Activated CD8-positive, alpha-beta memory T cell treated with anti-CD3 and anti-CD28 coated beads, Interleukin-2, amount 10 ng/mL, durations not matched to agents 7 days and 5 days (primary cell): ENCODE data around the gene FXYD7. TPM values are rescaled to one million over a fixed set of nuclear protein-coding genes. Genes with fewer than 3 reads are reported as not detected.

ENCODE experiments used
- ATAC-seq: fragments of 150-1000 bp; cut with Tn5 transposase; one replicate; pipeline ENCODE4 v1.10.0; 2021; ENCODE audit warnings: moderate library complexity
- CTCF ChIA-PET: fragments of 350-600 bp; sonication (Branson Sonifier 250); formaldehyde crosslinking; loops from one replicate; lab custom pipeline; 2021; ENCODE audit warnings: antibody characterized with exemption; lab: Charles Lee
- DNase-seq: peaks from one replicate; pipeline ENCODE4 v3.0.0-alpha.2; 2020
- H3K27ac Mint-ChIP-seq: one replicate; pipeline ENCODE4 v1.8.0; 2021; ENCODE audit warnings: mild to moderate bottlenecking, mixed read lengths
- H3K27me3 Mint-ChIP-seq: one replicate; pipeline ENCODE4 v1.8.0; 2021; ENCODE audit warnings: mixed read lengths
- H3K36me3 Mint-ChIP-seq: one replicate; pipeline ENCODE4 v1.8.0; 2021; ENCODE audit warnings: mild to moderate bottlenecking, mixed read lengths
- H3K4me1 Mint-ChIP-seq: one replicate; pipeline ENCODE4 v1.8.0; 2021; ENCODE audit warnings: mixed read lengths
- H3K4me3 Mint-ChIP-seq: one replicate; pipeline ENCODE4 v1.8.0; 2021; ENCODE audit warnings: mild to moderate bottlenecking, moderate library complexity, mixed read lengths
- H3K9me3 Mint-ChIP-seq: one replicate; pipeline ENCODE4 v1.8.0; 2022; ENCODE audit warnings: low read depth, mixed read lengths
- total RNA-seq, 2 experiments: library from RNA; stranded (reverse); gene quantifications; one replicate each; pipeline ENCODE4 v1.2.3, GENCODE V29; 2021

FXYD7 gene
- total RNA-seq, 2 experiments from 2014 or later, result 1.1 to 1.9 TPM

DNA sequence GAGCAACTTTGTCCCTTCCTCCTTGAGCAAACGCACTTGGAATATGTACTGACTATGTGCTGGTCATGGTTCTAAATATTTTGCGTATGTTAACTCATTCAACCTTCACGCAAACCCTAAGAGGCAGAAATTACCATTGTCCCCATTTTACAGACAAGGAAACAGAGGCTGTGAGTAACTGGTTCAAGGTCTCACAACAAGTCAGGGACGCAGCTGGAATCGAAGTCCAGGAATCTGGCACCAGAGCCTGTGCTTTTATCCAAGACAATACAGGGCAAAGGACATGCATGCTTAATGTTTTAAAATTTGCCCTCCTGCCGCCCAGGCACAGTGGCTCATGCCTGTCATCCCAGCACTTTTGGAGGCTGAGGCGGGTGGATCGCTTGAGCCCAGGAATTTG, 16.6 kb downstream of the FXYD7 start:
- Mint-ChIP-seq H3K36me3 (peaks cover 91% of the 10 kb centered on the region), H3K9me3 (peaks cover 19% of the 10 kb centered on the region), H3K27ac (no peak overlapping the region), H3K4me1 (peaks cover 25% of the 10 kb centered on the region), H3K27me3 (no peaks in the 10 kb centered on the region), H3K4me3 (no peak overlapping the region)
- DNase-seq, result no peak
- ATAC-seq, result no peak
- CTCF ChIA-PET, result interaction anchor here (3.3 kb wide), 1 partner anchor 18 kb away, joined by 14 read pairs; the partner anchor contains the start of gene FXYD7

DNA sequence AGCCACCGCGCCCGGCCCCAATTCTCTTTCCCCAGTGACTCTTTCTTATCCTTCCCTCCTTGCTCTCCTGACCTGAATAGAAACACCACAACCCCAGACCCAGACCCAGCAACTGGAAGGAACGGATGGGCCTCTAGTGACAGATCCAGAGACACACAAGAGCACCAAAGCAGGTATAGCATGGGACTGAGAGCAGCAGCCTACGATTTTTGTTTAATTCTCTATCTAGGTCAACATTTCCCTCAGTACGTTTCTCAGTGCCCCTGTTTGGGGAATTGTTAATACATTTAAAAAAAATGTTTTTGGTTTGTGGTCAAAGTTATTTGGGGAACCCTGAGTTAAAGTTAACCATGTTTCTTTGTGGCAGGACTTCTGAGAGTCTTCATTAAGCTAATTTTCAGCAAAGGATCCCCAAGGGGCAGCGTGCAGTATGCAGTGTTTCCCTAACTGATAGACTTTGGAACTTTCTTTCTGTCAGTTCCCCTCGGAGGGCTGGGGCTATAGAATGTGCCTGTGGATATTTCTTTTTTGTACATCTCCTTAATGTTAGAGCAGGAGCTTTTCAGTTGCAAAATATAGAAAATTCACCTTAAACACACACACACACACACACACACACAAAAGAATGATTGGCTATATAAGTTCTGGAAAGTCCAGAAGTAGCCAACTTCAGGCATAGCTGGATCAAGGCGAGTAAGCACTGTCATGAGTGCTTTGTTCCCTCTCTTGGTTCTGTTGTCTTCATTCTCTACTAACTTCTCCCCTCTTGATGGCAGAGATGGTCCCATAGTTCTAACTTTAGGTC, 17.8 kb downstream of the FXYD7 start:
- peaks cover 24% of the 10 kb centered on the region for H3K9me3 Mint-ChIP-seq
- H3K27ac Mint-ChIP-seq, result no peak overlapping the region
- no peak for ATAC-seq
- no peak overlapping the region for H3K4me3 Mint-ChIP-seq
- CTCF ChIA-PET, result interaction anchor here (1.1 to 3.3 kb wide), 2 partner anchors 8 to 19 kb away, joined by 4 to 14 read pairs; partner anchors contain the start of gene FXYD7
- peaks cover 25% of the 10 kb centered on the region for H3K4me1 Mint-ChIP-seq
- no peak for DNase-seq
- peaks cover 99% of the 10 kb centered on the region for H3K36me3 Mint-ChIP-seq
- H3K27me3 Mint-ChIP-seq, result no peaks in the 10 kb centered on the region

DNA sequence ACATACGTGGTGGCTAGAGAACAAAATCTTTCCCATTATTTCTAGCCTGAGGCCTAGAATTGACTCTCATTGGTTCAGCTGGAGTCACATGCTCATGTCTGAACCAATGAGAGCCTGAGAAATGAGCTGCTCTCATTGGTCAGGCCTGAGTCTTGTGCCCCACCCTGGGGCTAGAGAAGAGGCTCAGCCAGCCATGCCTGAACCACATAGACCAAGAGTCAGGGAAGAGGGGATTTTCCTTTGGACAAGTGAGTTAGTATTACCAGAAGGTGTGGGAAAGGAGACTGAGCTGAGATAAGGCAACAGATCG, 18.3 kb downstream of the FXYD7 start:
- Mint-ChIP-seq H3K27me3 (no peaks in the 10 kb centered on the region), H3K4me3 (no peak overlapping the region), H3K27ac (no peak overlapping the region), H3K4me1 (peaks cover 22% of the 10 kb centered on the region), H3K36me3 (peaks cover 99% of the 10 kb centered on the region), H3K9me3 (peaks cover 27% of the 10 kb centered on the region)
- CTCF ChIA-PET, result interaction anchor here (1.1 to 3.3 kb wide), 2 partner anchors 8 to 19 kb away, joined by 4 to 14 read pairs; partner anchors contain the start of gene FXYD7
- ATAC-seq, result no peak
- no peak for DNase-seq

DNA sequence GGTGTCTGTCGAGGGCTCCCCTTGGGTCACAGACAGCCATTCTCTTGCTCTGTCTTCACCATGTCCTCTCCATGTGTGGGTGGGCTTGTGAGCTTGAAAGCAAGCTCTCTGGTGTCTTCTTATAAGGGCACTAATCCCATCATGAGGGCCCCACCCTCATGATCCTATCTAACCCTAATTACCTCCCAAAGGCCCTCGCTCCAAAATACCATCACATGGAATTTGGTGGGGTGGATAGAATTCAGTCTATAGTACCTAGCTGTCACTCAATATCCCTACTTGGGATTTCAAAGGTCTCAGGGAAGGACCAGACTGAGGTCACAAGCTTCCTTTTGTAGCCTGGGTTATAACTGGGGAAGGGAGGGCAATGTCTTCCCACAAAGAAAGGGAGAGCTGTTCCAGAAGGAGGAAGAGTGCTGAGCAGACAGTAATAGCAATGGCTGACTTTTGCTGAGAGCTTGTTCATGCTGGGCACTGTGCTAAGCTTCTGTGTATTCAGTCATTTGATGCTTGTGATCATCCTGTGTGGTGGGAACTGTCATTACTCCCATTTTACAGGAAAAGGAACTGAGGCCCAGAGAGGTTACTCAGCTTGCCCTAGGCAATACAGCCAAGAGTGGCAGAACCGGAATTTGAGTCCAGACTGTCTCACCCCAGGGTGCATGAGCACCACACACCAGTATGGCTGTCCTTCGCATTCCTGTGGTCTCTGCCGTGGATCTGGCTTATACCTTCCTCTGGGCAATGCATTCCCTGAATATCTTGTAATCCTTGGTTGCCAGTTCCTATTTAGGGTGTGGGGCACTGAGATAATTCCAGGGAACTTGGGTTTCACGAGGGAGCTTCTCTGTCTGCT, 19.6 kb downstream of the FXYD7 start:
- no peak for ATAC-seq
- Mint-ChIP-seq H3K36me3 (peaks cover 99% of the 10 kb centered on the region), H3K4me3 (no peak overlapping the region), H3K27me3 (no peaks in the 10 kb centered on the region), H3K9me3 (peaks cover 29% of the 10 kb centered on the region), H3K27ac (no peak overlapping the region), H3K4me1 (peaks cover 25% of the 10 kb centered on the region)
- no peak for DNase-seq
- CTCF ChIA-PET, result interaction anchor here (0.7 to 0.9 kb wide), 2 partner anchors 9 to 51 kb away, joined by 3 to 4 read pairs; no protein-coding TSS in a partner anchor

DNA sequence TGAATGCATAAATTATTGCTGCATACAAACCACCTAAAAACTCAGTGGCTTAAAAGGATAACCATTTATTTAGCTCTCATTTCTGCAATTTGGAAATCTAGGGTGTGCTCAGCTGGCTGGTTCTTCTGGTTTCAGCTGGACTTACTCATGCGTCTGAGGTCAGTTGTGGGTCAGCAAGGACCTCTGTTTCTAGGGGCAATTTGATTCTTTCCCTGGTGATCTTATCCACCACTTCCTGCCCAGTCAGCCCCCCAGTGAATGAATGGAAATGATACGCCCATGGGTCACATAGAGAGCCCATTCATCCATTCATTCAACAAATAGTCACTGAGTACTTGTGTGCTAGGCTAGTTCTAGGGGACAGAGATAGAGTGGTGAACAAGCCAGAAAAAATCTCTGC, 21.4 kb downstream of the FXYD7 start:
- peaks cover 93% of the 10 kb centered on the region for H3K36me3 Mint-ChIP-seq
- H3K9me3 Mint-ChIP-seq, result peaks cover 29% of the 10 kb centered on the region
- peaks cover 22% of the 10 kb centered on the region for H3K4me1 Mint-ChIP-seq
- CTCF ChIA-PET, result no interaction called here
- no peaks in the 10 kb centered on the region for H3K27me3 Mint-ChIP-seq
- ATAC-seq (no peak), DNase-seq (no peak)
- no peak overlapping the region for H3K4me3 Mint-ChIP-seq
- H3K27ac Mint-ChIP-seq, result peak overlapping the region; percentile 15

DNA sequence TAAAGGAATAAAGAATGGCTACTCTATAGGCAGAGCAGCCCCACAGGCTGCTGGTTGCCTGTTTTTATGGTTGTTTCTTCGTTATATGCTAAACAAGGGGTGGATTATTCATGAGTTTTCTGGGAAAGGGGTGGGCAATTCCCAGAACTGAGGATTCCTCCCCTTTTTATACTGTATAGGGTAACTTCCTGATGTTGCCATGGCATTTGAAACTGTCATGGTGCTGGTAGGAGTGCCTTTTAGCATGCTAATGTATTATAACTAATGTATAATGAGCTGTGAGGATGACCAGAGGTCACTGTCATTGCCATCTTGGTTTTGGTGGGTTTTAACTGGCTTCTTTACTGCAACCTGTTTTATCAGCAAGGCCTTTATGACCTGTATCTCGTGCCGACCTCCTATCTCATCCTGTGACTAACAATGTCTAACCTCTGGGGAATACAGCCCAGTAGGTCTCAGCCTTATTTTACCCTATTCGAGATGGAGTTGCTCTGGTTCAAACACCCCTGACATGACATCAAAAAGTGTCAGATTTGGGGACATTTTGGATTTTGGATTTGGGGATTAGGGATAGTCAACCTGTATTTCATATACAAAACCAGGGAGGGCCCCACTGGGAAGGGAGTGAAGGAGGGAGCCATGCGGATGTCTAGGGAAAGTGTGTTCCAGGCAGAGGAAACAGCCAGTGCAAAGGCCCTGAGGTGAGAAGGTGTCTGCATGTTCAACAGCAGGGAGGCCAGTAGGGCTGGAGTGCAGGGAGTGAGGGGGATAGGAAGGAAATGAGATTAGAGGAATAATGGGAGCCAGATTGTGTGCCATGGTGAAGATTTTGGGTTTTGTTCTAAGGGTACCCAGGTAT, 22.4 kb downstream of the FXYD7 start:
- CTCF ChIA-PET, result no interaction called here
- Mint-ChIP-seq H3K9me3 (peaks cover 29% of the 10 kb centered on the region), H3K4me1 (peaks cover 21% of the 10 kb centered on the region), H3K27ac (peak overlapping the region; percentile 8), H3K27me3 (no peaks in the 10 kb centered on the region), H3K36me3 (peaks cover 89% of the 10 kb centered on the region), H3K4me3 (no peak overlapping the region)
- DNase-seq (no peak), ATAC-seq (no peak)

DNA sequence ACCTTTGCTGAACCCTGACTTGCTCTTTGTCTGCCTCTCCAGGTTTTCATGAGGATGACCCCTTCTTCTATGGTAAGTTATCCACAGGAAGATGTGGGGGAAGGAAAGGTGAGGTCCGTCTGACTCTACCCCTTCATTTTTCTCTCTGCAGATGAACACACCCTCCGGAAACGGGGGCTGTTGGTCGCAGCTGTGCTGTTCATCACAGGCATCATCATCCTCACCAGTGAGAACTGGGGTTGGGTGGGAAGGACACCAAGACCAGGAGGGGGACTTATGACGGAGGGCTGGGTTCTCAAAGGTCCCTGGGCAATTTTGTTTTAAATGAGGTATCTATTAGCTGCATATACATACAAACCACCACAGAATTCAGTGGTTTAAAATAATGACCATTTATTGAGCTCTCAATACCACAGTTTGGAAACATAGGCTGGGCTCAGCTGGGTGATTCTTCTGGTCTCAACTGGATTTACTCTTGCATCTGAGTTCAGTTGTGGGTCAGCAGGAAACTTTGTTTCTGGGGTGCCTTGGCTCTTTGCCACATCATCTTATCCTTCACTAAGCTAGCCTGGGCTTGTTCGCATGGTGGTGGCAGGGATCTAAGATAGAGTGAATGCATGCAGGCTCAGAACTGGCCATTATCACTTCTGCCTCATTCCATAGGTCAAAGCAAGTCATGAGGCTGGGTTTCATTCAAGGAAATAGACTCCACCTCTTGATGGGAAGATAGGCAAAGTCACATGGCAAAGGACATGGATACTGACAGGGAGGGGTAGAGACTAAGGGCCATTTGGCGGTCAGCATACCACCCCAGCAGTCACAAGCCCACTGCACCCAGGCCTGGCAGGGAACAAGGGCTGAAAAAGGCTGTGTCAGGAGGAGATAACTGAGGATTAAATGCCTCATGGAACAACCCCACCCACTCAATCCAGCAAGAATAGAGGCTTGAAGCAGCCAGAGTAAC, 23.3 kb downstream of the FXYD7 start:
- DNase-seq, result no peak
- CTCF ChIA-PET, result interaction anchor here (0.7 to 1.3 kb wide), 3 partner anchors 11 to 17 kb away, joined by 3 read pairs; no protein-coding TSS in a partner anchor
- Mint-ChIP-seq H3K27ac (peak overlapping the region; percentile 74), H3K9me3 (peaks cover 26% of the 10 kb centered on the region), H3K4me1 (peaks cover 23% of the 10 kb centered on the region), H3K27me3 (no peaks in the 10 kb centered on the region), H3K36me3 (peaks cover 86% of the 10 kb centered on the region), H3K4me3 (no peak overlapping the region)
- no peak for ATAC-seq

DNA sequence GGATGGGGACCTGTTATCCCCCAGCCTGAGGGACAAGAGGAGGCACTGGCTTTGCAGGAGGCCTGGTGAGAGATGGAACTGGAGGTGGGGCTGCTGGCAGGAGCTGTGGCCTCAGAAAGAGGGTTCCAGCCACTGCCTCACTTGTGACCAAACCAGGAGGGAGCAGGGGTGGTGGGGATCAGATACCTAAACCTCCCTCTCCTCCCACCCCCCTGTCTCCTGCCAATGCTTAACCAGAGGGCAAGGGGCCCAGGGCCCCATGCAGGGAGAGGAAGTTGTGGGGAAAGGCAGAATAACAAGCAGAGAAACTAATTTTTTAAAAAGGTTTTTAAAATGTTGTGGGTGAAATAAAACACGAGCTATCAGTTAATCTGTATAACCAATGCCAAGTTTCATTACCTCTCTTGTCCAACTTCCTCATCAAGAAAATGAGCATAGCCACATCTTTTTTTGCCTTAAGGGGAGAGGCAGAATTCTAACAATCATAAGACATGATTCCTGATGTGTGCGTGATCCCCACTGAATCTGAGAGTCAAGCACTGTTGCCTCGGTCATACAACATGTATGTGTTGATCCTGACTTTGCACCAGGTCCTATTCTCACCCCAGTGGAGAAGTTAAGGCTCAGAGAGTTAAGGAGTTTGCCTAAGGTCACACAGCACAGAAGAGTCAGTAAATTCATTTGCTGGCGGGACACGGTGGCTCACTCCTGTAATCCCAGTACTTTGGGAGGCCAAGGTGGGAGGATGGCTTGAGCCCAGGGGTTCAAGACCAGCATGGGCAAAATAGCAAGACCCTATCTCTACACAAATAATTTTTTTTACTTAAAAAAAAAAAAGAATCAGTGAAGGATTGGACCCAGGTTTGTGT, 24.4 kb downstream of the FXYD7 start:
- Mint-ChIP-seq H3K4me3 (no peak overlapping the region), H3K9me3 (peaks cover 20% of the 10 kb centered on the region), H3K4me1 (peaks cover 28% of the 10 kb centered on the region), H3K27me3 (no peaks in the 10 kb centered on the region), H3K36me3 (peaks cover 83% of the 10 kb centered on the region), H3K27ac (peak overlapping the region; percentile 74)
- CTCF ChIA-PET, result interaction anchor here (1.1 to 1.3 kb wide), 3 partner anchors 10 to 26 kb away, joined by 3 read pairs; no protein-coding TSS in a partner anchor
- DNase-seq (no peak), ATAC-seq (peak; percentile 12)

DNA sequence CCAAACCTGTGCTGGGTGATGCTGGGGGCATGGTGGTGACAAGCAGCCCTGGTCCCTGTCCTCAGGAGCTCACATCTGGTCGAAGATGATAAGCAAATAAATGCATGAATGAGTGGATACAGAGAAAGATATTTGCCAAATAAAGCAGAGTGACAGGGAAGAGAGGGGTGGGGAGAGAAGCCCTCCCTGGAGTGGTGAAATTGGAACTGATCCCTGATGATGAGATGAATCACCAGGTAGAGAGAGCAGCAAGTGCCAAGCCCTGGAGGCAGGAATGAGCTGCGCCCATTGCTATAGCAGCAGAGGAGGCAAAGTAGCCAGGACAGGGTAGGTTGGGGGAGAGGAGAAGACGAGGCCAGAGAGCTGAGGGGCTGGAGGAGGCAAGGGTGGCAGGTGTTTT, 25.1 kb downstream of the FXYD7 start:
- Mint-ChIP-seq H3K27me3 (no peaks in the 10 kb centered on the region), H3K4me1 (peaks cover 28% of the 10 kb centered on the region), H3K27ac (peak overlapping the region; percentile 26), H3K9me3 (peaks cover 16% of the 10 kb centered on the region), H3K4me3 (no peak overlapping the region), H3K36me3 (peaks cover 81% of the 10 kb centered on the region)
- CTCF ChIA-PET, result interaction anchor here (0.9 to 1.1 kb wide), 2 partner anchors 27 to 32 kb away, joined by 3 read pairs; no protein-coding TSS in a partner anchor
- DNase-seq, result no peak
- ATAC-seq, result no peak

DNA sequence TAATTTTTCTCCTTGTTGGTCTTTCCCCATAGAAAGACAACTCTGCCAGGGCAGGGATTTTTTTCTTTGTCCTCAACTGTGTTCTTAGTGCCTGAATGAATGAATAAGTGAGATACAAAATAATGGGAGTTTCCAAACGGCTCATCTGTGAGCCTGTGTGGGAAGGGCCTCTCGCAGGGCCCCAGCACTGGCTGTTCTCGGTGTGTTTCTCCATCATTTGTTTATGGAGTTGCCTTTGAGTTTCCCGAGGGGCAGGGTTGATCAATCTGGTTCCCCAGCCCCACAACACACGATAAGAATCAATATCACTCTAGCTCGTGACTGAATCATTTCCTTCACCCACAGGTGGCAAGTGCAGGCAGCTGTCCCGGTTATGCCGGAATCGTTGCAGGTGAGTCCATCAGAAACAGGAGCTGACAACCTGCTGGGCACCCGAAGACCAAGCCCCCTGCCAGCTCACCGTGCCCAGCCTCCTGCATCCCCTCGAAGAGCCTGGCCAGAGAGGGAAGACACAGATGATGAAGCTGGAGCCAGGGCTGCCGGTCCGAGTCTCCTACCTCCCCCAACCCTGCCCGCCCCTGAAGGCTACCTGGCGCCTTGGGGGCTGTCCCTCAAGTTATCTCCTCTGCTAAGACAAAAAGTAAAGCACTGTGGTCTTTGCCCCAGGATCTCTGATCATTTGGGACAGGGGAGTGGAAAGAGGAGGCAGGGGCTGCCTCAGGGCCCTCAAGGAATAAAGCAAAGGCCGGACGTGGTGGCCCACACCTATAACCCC, 26.4 kb downstream of the FXYD7 start:
- Mint-ChIP-seq H3K27me3 (no peaks in the 10 kb centered on the region), H3K4me3 (no peak overlapping the region), H3K36me3 (peaks cover 71% of the 10 kb centered on the region), H3K27ac (no peak overlapping the region), H3K4me1 (peaks cover 28% of the 10 kb centered on the region), H3K9me3 (peaks cover 10% of the 10 kb centered on the region)
- CTCF ChIA-PET, result interaction anchor here (1.3 kb wide), 1 partner anchor 9 kb away, joined by 4 read pairs; no protein-coding TSS in a partner anchor
- DNase-seq (no peak), ATAC-seq (no peak)
